ENCODE data around the gene DNMT3A.

DNA sequence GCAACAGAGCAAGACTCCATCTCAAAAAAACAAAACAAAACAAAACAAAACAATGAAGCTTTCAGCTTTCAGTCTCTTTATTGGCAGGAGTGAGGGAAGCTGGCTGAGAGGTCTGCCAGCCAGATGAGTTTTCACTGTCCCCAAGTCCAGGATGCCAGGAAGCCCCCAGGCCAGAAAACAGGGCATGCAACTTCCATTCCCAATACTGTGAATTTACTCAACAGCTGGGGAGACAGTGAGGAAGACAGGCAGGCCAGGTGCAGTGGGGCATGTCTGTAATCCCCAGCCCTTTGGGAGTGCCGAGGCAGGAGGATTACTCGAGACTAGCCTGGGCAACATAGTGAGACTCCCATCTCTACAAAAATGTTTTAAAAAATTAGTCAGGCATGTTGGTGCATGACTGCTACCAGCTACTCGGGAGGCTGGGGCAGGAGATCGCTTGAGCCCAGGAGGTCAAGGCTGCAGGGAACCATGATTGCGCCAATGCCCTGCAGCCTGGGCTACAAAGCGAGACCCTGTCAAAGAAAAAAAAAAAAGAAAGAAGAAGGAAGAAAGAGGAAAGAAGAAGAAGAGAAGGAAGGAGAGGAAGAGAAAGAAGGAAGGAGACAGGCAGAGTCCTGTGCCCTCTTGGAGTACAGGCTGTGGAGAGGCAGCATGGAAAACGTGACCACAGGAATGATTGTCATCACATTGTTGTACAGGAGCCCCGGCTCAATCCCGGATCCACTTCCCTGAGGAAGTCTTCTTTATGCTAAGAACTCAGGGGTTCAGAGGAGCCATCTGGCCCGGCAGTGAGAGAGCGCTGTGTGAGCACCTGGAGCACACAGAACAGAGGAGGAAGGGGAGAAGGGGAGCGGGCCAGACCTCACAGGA, 144.2 kb downstream of the DNMT3A start:
- TF ChIP-seq, protein P1, sequence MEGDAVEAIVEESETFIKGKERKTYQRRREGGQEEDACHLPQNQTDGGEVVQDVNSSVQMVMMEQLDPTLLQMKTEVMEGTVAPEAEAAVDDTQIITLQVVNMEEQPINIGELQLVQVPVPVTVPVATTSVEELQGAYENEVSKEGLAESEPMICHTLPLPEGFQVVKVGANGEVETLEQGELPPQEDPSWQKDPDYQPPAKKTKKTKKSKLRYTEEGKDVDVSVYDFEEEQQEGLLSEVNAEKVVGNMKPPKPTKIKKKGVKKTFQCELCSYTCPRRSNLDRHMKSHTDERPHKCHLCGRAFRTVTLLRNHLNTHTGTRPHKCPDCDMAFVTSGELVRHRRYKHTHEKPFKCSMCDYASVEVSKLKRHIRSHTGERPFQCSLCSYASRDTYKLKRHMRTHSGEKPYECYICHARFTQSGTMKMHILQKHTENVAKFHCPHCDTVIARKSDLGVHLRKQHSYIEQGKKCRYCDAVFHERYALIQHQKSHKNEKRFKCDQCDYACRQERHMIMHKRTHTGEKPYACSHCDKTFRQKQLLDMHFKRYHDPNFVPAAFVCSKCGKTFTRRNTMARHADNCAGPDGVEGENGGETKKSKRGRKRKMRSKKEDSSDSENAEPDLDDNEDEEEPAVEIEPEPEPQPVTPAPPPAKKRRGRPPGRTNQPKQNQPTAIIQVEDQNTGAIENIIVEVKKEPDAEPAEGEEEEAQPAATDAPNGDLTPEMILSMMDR (IDR thresholded peaks at IDR 0.05 in 8 of 11, conservative IDR thresholded peaks at IDR 0.05 in 3 of 11): no peak
- no peak for TF ChIP-seq POLR2A (IDR thresholded peaks at IDR 0.05)
